ENCODE measurements around the gene KCNIP4. TPM values are rescaled to one million over a fixed set of nuclear protein-coding genes. Genes with fewer than 3 reads are reported as not detected.

Gene KCNIP4
- polyA plus RNA-seq, 1 donor (not counting 4 experiments of a cell fraction or from before 2014, with no cell fraction given) = 0.07 TPM

DNA sequence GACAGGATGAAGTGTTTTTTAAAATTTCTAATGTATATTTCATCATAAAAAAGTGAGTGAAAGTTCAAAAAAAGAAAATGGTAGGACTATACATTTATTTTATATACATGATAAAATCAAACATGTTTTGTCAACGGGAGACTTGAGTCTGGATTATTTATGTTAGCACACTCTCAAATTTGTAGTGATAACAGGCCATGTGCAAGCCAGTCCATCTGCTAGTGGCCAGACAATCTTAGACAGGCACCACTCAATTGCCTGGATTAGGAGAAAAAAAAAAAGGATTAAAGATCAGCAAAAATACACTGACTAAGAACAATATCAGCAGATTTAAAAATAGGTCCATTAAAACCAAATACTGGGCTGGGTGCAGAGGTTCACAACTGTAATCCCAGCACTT is 71.9 kb downstream of the KCNIP4 start:
- TF ChIP-seq, protein P1, sequence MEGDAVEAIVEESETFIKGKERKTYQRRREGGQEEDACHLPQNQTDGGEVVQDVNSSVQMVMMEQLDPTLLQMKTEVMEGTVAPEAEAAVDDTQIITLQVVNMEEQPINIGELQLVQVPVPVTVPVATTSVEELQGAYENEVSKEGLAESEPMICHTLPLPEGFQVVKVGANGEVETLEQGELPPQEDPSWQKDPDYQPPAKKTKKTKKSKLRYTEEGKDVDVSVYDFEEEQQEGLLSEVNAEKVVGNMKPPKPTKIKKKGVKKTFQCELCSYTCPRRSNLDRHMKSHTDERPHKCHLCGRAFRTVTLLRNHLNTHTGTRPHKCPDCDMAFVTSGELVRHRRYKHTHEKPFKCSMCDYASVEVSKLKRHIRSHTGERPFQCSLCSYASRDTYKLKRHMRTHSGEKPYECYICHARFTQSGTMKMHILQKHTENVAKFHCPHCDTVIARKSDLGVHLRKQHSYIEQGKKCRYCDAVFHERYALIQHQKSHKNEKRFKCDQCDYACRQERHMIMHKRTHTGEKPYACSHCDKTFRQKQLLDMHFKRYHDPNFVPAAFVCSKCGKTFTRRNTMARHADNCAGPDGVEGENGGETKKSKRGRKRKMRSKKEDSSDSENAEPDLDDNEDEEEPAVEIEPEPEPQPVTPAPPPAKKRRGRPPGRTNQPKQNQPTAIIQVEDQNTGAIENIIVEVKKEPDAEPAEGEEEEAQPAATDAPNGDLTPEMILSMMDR (optimal IDR thresholded peaks at IDR 0.05 in 1 of 3, IDR thresholded peaks at IDR 0.05 in 1 of 3, conservative IDR thresholded peaks at IDR 0.05 in 1 of 3; ENCODE audit: extremely low read depth in 1 of 3, insufficient read depth in 2 of 3, low read length in 3 of 3) = no peak
- no peak for TF ChIP-seq EZH2 (IDR thresholded peaks at IDR 0.05; ENCODE audit: low read length)
- Histone ChIP-seq H3K4me1 (ENCODE audit: control insufficient read depth, extremely low read depth, insufficient read depth, low read length) (no peaks in the 10 kb centered on the region), H3K4me2 (ENCODE audit: control insufficient read depth, extremely low read depth, insufficient read depth, low read depth, low read length) (no peak overlapping the region), H3K9me1 (ENCODE audit: control insufficient read depth, extremely low read depth, insufficient read depth, low read length) (no peaks in the 10 kb centered on the region), H3K27ac (ENCODE audit: control insufficient read depth, insufficient read depth, low read length) (no peak overlapping the region), H2AFZ (ENCODE audit: control insufficient read depth, low read length) (no peak overlapping the region), H3K27me3 (ENCODE audit: control insufficient read depth, extremely low read depth, insufficient read depth, low read length) (no peaks in the 10 kb centered on the region), H3K4me3 (ENCODE audit: control insufficient read depth in 2 of 3, extremely low read depth in 1 of 3, insufficient read depth in 2 of 3, low read depth in 1 of 3, low read length in 3 of 3) (no peak overlapping the region), H3K36me3 (ENCODE audit: control insufficient read depth in 2 of 2, extremely low read depth in 1 of 2, insufficient read depth in 2 of 2, low read length in 2 of 2) (no peaks in the 10 kb centered on the region), H4K20me1 (ENCODE audit: control insufficient read depth, extremely low read depth, insufficient read depth, low read length) (no peaks in the 10 kb centered on the region), H3K79me2 (ENCODE audit: control insufficient read depth, insufficient read depth, low read length) (no peaks in the 10 kb centered on the region), H3K9ac (ENCODE audit: control insufficient read depth, extremely low read depth, insufficient read depth, low read length) (no peak overlapping the region), H3K9me3 (ENCODE audit: control insufficient read depth, low read depth, low read length) (no peaks in the 10 kb centered on the region)
- dilution Hi-C loops (cut with MboI; ENCODE audit: extremely low pct_ligation_motif_present, low sequenced_read_pairs) = no loop called here
- no peak for DNase-seq (ENCODE audit: low read depth, low spot score)
- FAIRE-seq = no peak

DNA sequence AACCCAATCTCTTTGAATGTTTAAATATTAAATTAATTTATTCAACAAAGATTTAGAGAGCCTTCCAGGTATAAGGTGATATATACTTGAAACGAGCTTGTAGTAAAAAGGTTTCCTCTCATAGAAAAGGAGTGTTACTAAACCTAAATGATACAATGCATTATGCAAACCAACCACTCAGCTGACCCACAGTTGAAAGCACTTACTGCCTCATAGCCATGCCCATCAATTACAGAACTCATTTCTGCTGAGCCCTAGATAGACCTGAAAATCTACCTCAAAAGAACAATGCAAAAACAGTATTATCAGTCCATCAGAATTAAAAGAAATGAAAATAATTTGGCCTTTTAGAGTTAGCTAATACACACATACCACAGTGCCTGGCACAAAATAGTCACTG is 75.4 kb downstream of the KCNIP4 start:
- Histone ChIP-seq H3K9me3 (ENCODE audit: control insufficient read depth, low read depth, low read length) (no peaks in the 10 kb centered on the region), H3K4me1 (ENCODE audit: control insufficient read depth, extremely low read depth, insufficient read depth, low read length) (peaks cover 4% of the 10 kb centered on the region), H3K4me3 (ENCODE audit: control insufficient read depth in 2 of 3, extremely low read depth in 1 of 3, insufficient read depth in 2 of 3, low read depth in 1 of 3, low read length in 3 of 3) (no peak overlapping the region), H3K79me2 (ENCODE audit: control insufficient read depth, insufficient read depth, low read length) (no peaks in the 10 kb centered on the region), H3K9ac (ENCODE audit: control insufficient read depth, extremely low read depth, insufficient read depth, low read length) (no peak overlapping the region), H2AFZ (ENCODE audit: control insufficient read depth, low read length) (no peak overlapping the region), H4K20me1 (ENCODE audit: control insufficient read depth, extremely low read depth, insufficient read depth, low read length) (no peaks in the 10 kb centered on the region), H3K4me2 (ENCODE audit: control insufficient read depth, extremely low read depth, insufficient read depth, low read depth, low read length) (no peak overlapping the region), H3K27ac (ENCODE audit: control insufficient read depth, insufficient read depth, low read length) (no peak overlapping the region), H3K9me1 (ENCODE audit: control insufficient read depth, extremely low read depth, insufficient read depth, low read length) (no peaks in the 10 kb centered on the region), H3K27me3 (ENCODE audit: control insufficient read depth, extremely low read depth, insufficient read depth, low read length) (no peaks in the 10 kb centered on the region), H3K36me3 (ENCODE audit: control insufficient read depth in 2 of 2, extremely low read depth in 1 of 2, insufficient read depth in 2 of 2, low read length in 2 of 2) (no peaks in the 10 kb centered on the region)
- TF ChIP-seq, protein P1 (optimal IDR thresholded peaks at IDR 0.05 in 1 of 3, IDR thresholded peaks at IDR 0.05 in 1 of 3, conservative IDR thresholded peaks at IDR 0.05 in 1 of 3; ENCODE audit: extremely low read depth in 1 of 3, insufficient read depth in 2 of 3, low read length in 3 of 3) = no peak
- no peak for TF ChIP-seq EZH2 (IDR thresholded peaks at IDR 0.05; ENCODE audit: low read length)
- dilution Hi-C loops (cut with MboI; ENCODE audit: extremely low pct_ligation_motif_present, low sequenced_read_pairs) = no loop called here
- no peak for DNase-seq (ENCODE audit: low read depth, low spot score)
- no peak for FAIRE-seq

Measured in keratinocyte (primary cell).